Measurements from ENCODE around the gene PROKR1.

PROKR1 gene

DNA sequence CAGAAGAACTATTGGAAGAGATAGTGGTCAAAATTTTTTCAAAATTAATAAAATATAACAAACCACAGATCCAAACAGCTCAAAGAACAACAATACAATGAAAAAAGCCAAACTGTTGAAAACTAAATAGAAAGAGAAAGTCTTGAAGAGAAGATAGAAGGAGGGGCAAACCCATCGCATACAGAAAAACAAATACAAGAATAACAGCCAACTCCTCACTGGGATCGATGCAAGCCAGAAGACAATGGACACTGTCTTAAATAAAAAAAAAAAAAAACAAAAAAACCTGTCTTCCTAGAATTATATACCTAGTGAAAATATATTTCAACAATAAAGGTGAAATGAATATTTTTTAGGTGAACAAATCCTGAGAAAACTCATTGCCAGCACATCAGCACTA, 57.2 kb downstream of the PROKR1 start:
- no peak for DNase-seq

DNA sequence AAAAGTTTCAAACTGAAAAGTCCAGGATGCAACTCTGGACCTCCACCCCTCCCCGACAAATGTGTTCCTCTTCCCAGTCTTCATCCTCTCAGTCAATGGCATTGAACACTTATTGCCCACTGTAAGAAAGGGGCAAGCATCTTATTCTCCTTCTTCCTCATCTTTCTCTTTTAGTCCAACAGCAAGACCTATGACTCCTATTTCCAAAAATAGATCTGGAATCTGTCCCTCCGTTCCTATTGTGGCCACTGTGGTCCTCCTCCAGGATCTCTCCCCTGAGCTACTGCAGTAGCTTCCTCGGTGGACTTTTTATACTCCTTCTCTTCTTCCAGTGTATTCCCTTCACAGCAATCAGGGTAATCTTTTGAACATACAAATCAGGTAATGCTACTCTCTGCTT, 63.3 kb downstream of the PROKR1 start:
- DNase-seq: no peak

Measured in NCI-H526 (cell line).